GM12878 (cell line): ENCODE results near the gene CNTNAP2. TPM values are rescaled to one million over a fixed set of nuclear protein-coding genes. Genes with fewer than 3 reads are reported as not detected.

ENCODE experiments used
- ATAC-seq: fragments of 200-7000 bp; cut with Tn5 transposase; 3 replicates; pipeline ENCODE4 v1.9.1; 2020; ENCODE audit warnings: mild to moderate bottlenecking, moderate library complexity
- BruUV-seq: library from RNA; stranded (reverse); fragments of 400-500 nt; replicated peaks from 2 replicates; lab custom pipeline; 2021; lab: Mats Ljungman, UMichigan
- CTCF ChIA-PET: fragments of 300-600 bp; sonication (Branson Sonifier 250); formaldehyde crosslinking; extraction: SDS; loops from one replicate; lab custom pipeline; 2021; ENCODE audit warnings: inconsistent platforms; lab: Yijun Ruan, JAX
- POLR2A ChIA-PET: fragments of 350-600 bp; formaldehyde crosslinking; extraction: SDS; loops from one replicate; lab custom pipeline; 2021; ENCODE audit warnings: inconsistent platforms; lab: Charles Lee
- RAD21 ChIA-PET: fragments of 300-600 bp; sonication (Branson Sonifier 250); formaldehyde crosslinking; loops from one replicate; lab custom pipeline; 2023; ENCODE audit warnings: antibody characterized with exemption; ENCODE audit not compliant: unreplicated experiment; lab: Charles Lee
- SMC1A ChIA-PET: fragments of 300-600 bp; sonication (Branson Sonifier 250); formaldehyde crosslinking; loops from one replicate; lab custom pipeline; 2023; ENCODE audit not compliant: unreplicated experiment, uncharacterized antibody; lab: Charles Lee
- DNase-seq: peaks from one replicate; pipeline ENCODE4 v3.0.0-alpha.2; 2011; ENCODE audit warnings: low read depth, low spot score
- FAIRE-seq: peaks from 3 replicates; lab custom pipeline; 2011; peaks lifted over from hg19 to GRCh38; lab: Jason Lieb, UNC
- H2AFZ ChIP-seq: 2 replicates; pipeline ENCODE4 v1.6.0; 2011; ENCODE audit warnings: low read depth, low read length, control low read depth; ENCODE audit not compliant: control insufficient read depth
- H3K27ac ChIP-seq: 2 replicates; pipeline ENCODE4 v1.5.1; 2011; ENCODE audit warnings: control low read depth; ENCODE audit not compliant: control insufficient read depth, insufficient read depth
- H3K27me3 ChIP-seq, 2 experiments: replicated peaks in 1 of 2; 2 replicates each; pipeline versions ENCODE4 v1.6.0 to v1.6.1; 2011; ENCODE audit warnings: low read length in 1 of 2; ENCODE audit not compliant: control insufficient read depth in 2 of 2, insufficient read depth in 2 of 2
- H3K36me3 ChIP-seq, 2 experiments: 2 replicates each; pipeline ENCODE4 v1.5.1; 2011; ENCODE audit warnings: low read length in 1 of 2; ENCODE audit not compliant: control insufficient read depth in 2 of 2, insufficient read depth in 2 of 2
- H3K4me1 ChIP-seq: 2 replicates; pipeline ENCODE4 v1.6.1; 2011; ENCODE audit warnings: mild to moderate bottlenecking, low read length, moderate library complexity, mixed read lengths; ENCODE audit not compliant: control insufficient read depth, insufficient read depth
- H3K4me2 ChIP-seq: 2 replicates; pipeline ENCODE4 v1.6.0; 2011; ENCODE audit warnings: control low read depth; ENCODE audit not compliant: control insufficient read depth, insufficient read depth
- H3K4me3 ChIP-seq: fragments of 200-600 bp; sonication (generic); 2 replicates; pipeline ENCODE4 v1.5.1; 2016
- H3K79me2 ChIP-seq: 2 replicates; pipeline ENCODE4 v1.6.0; 2011; ENCODE audit warnings: low read length; ENCODE audit not compliant: control insufficient read depth, insufficient read depth
- H3K9ac ChIP-seq: 2 replicates; pipeline ENCODE4 v1.8.0; 2011; ENCODE audit warnings: low read length, control low read depth, mixed read lengths; ENCODE audit not compliant: control insufficient read depth, insufficient read depth
- H3K9me3 ChIP-seq: replicated peaks from 3 replicates; pipeline ENCODE4 v1.5.1; 2011; ENCODE audit warnings: mild to moderate bottlenecking, low read length; ENCODE audit not compliant: control insufficient read depth, insufficient read depth
- H4K20me1 ChIP-seq: 2 replicates; pipeline ENCODE4 v1.6.0; 2011; ENCODE audit not compliant: control insufficient read depth, insufficient read depth
- ATF3 ChIP-seq: IDR thresholded peaks from 2 replicates; pipeline ENCODE4 v1.6.1; 2011; ENCODE audit warnings: low read depth, mild to moderate bottlenecking, low read length, moderate library complexity, borderline replicate concordance; ENCODE audit errors: extremely low read depth
- GATAD2B ChIP-seq: fragments of 450-650 bp; conservative IDR thresholded peaks from 2 replicates; pipeline ENCODE4 v1.6.1; 2017; ENCODE audit warnings: low read depth, mild to moderate bottlenecking, moderate library complexity
- HDAC6 ChIP-seq: fragments of 200-600 bp; sonication (generic); IDR thresholded peaks from one replicate; pipeline ENCODE4 v1.8.0; 2017; ENCODE audit warnings: antibody characterized with exemption; ENCODE audit not compliant: unreplicated experiment
- MAX ChIP-seq: IDR thresholded peaks from 2 replicates; pipeline ENCODE4 v1.6.1; 2012; ENCODE audit warnings: low read depth, low read length, improper control_type of control experiment
- MXI1 ChIP-seq: fragments of 150-350 bp; IDR thresholded peaks from 2 replicates; pipeline ENCODE4 v1.6.1; 2011; ENCODE audit warnings: low read depth, mild to moderate bottlenecking, inconsistent platforms, low read length, improper control_type of control experiment
- NFXL1 ChIP-seq: fragments of 450-650 bp; IDR thresholded peaks from 2 replicates; pipeline ENCODE4 v1.6.1; 2017; ENCODE audit warnings: antibody characterized with exemption, mild to moderate bottlenecking, borderline replicate concordance
- NRF1 ChIP-seq: conservative IDR thresholded peaks from 2 replicates; pipeline ENCODE4 v1.6.1; 2011; ENCODE audit warnings: mild to moderate bottlenecking, low read depth, low read length, improper control_type of control experiment
- PKNOX1 ChIP-seq: fragments of 450-650 bp; IDR thresholded peaks from 2 replicates; pipeline ENCODE4 v1.6.1; 2016; ENCODE audit warnings: mild to moderate bottlenecking
- PML ChIP-seq: IDR thresholded peaks from 2 replicates; pipeline ENCODE4 v1.6.1; 2012; ENCODE audit warnings: low read length, inconsistent platforms
- POU2F2 ChIP-seq: IDR thresholded peaks from 3 replicates; pipeline ENCODE4 v1.6.1; 2011; ENCODE audit warnings: low read depth, mild to moderate bottlenecking, low read length, borderline replicate concordance
- RB1 ChIP-seq: fragments of 450-650 bp; formaldehyde crosslinking; IDR thresholded peaks from 2 replicates; pipeline ENCODE4 v1.6.1; 2017; ENCODE audit warnings: mild to moderate bottlenecking, borderline replicate concordance
- RBBP5 ChIP-seq: fragments of 200-600 bp; sonication (generic); conservative IDR thresholded peaks from 2 replicates; pipeline ENCODE4 v1.6.1; 2016
- YBX1 ChIP-seq: fragments of 450-650 bp; IDR thresholded peaks from 2 replicates; pipeline ENCODE4 v1.6.1; 2016; ENCODE audit warnings: antibody characterized with exemption
- in situ Hi-C: fragments of 300-500 bp; cut with MboI; formaldehyde crosslinking; loops from 9 replicates; pipeline ENCODE4 v1.14.3; 2018; ENCODE audit warnings: mixed read lengths
- intact Hi-C: fragments of 100-400 bp; cut with micrococcal nuclease; formaldehyde crosslinking; loops from one replicate; pipeline ENCODE4 v1.14.2; 2022; ENCODE audit not compliant: unreplicated experiment
- polyA plus RNA-seq, 11 experiments: library from polyadenylated mRNA; depleted of rRNA in 4 of 11; unstranded in 6 of 11; stranded (reverse) in 5 of 11; fragments of >200 nt; fragmentation: Nextera tagmentation in 4 of 11; fragmentation: Illumina TruSeq in 1 of 11; extraction: Ambion mirVana in 4 of 11; extraction: Trizol in 1 of 11; gene quantifications; 1 replicate in 1 of 11; 2 replicates in 10 of 11; pipeline versions ENCODE4 v1.2.1 to v1.2.3, GENCODE V29; 2011 to 2016; ENCODE audit warnings: inconsistent platforms in 2 of 11, missing spikeins in 2 of 11, low read depth in 1 of 11
- total RNA-seq, 4 experiments: library from RNA; depleted of rRNA in 3 of 4; stranded (reverse); fragments of >200 nt in 3 of 4; fragmentation: Illumina TruSeq in 1 of 4; extraction: Trizol in 1 of 4; gene quantifications; 2 replicates each; pipeline versions ENCODE4 v1.2.1 to v1.2.3, GENCODE V29; 2013 to 2021

CNTNAP2 gene
- total and polyA plus RNA-seq, 10 of the 15 experiments (the other 5 are each of a cell fraction or from before 2014, with no cell fraction given) = 0.03 to 0.08 (median 0.03) TPM; not detected in 7

GRCh38 chr7:148177972-148178371 lies 2061.4 kb downstream of the CNTNAP2 start:
- ATAC-seq (no peak), FAIRE-seq (no peak), DNase-seq (no peak)
- H3K4me1 ChIP-seq = no peaks in the 10 kb centered on the region
- CTCF ChIA-PET = no interaction called here
- H3K27ac ChIP-seq = no peak overlapping the region
- POLR2A ChIA-PET = no interaction called here
- no peak overlapping the region for H3K4me3 ChIP-seq
- no peaks in the 10 kb centered on the region for H3K9me3 ChIP-seq
- H3K79me2 ChIP-seq = no peaks in the 10 kb centered on the region
- TF ChIP-seq PML (no peak), ATF3 (no peak), GATAD2B (no peak), HDAC6 (no peak), NFXL1 (no peak), RB1 (no peak)
- H4K20me1 ChIP-seq = no peaks in the 10 kb centered on the region
- SMC1A ChIA-PET = no interaction called here
- H3K9ac ChIP-seq = no peak overlapping the region
- no peak overlapping the region for H3K4me2 ChIP-seq
- RAD21 ChIA-PET = no interaction called here
- H3K27me3 ChIP-seq = no peaks in the 10 kb centered on the region
- H3K36me3 ChIP-seq = no peaks in the 10 kb centered on the region
- in situ Hi-C loops = no loop called here
- intact Hi-C loops = no loop called here
- no peak overlapping the region for H2AFZ ChIP-seq
- BruUV-seq = no TSS peak

GRCh38 chr7:148180075-148180474 lies 2063.5 kb downstream of the CNTNAP2 start:
- ChIA-PET RAD21 (no interaction called here), POLR2A (no interaction called here), CTCF (no interaction called here), SMC1A (no interaction called here)
- Histone ChIP-seq H3K79me2 (no peaks in the 10 kb centered on the region), H3K4me2 (no peak overlapping the region), H3K4me1 (no peaks in the 10 kb centered on the region), H3K9me3 (no peaks in the 10 kb centered on the region), H3K4me3 (no peak overlapping the region), H4K20me1 (no peaks in the 10 kb centered on the region), H3K36me3 (no peaks in the 10 kb centered on the region), H3K9ac (no peak overlapping the region), H2AFZ (no peak overlapping the region), H3K27ac (no peak overlapping the region), H3K27me3 (no peaks in the 10 kb centered on the region)
- BruUV-seq = no TSS peak
- ATAC-seq (no peak), FAIRE-seq (no peak), DNase-seq (no peak)
- in situ Hi-C loops (no loop called here), intact Hi-C loops (no loop called here)
- no peak for TF ChIP-seq YBX1
- no peak for TF ChIP-seq MXI1
- no peak for TF ChIP-seq MAX
- no peak for TF ChIP-seq NRF1
- TF ChIP-seq RBBP5 = no peak
- TF ChIP-seq NFXL1 = no peak
- no peak for TF ChIP-seq POU2F2
- no peak for TF ChIP-seq PKNOX1
